ENCODE measurements around the gene CFLAR. TPM values are rescaled to one million over a fixed set of nuclear protein-coding genes. Genes with fewer than 3 reads are reported as not detected.

CFLAR gene
- total RNA-seq, 4 donors from 2014 or later: 145 to 346 (median 176) TPM

DNA sequence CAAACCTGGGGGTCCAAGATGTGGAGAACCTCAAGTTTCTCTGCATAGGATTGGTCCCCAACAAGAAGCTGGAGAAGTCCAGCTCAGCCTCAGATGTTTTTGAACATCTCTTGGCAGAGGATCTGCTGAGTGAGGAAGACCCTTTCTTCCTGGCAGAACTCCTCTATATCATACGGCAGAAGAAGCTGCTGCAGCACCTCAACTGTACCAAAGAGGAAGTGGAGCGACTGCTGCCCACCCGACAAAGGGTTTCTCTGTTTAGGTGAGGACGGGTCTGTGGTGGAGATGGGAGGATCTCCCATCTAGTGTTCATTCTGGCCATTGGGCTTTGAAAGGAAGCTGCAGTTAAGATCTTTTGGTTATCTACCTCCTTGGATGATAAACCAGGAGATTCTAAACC lies 69.9 kb downstream of the CFLAR start:
- H3K27me3 ChIP-seq: no peaks in the 10 kb centered on the region
- peaks cover 0 to 6% (median 0%) of the 10 kb centered on the region in 3 donors for H3K4me1 ChIP-seq
- 60 to 81% methylated on average over 1 to 3 of the region's 4 CpGs for WGBS, 2 donors (ENCODE audit: low coverage in 1 of 2)
- no peak overlapping the region for H3K4me3 ChIP-seq
- H3K36me3 ChIP-seq: no peaks in the 10 kb centered on the region
- TF ChIP-seq EP300 (IDR thresholded peaks at IDR 0.05) (no peak), POLR2AphosphoS5 (IDR thresholded peaks at IDR 0.05) (no peak), POLR2A (IDR thresholded peaks at IDR 0.05) (no peak)
- TF ChIP-seq, protein P1, sequence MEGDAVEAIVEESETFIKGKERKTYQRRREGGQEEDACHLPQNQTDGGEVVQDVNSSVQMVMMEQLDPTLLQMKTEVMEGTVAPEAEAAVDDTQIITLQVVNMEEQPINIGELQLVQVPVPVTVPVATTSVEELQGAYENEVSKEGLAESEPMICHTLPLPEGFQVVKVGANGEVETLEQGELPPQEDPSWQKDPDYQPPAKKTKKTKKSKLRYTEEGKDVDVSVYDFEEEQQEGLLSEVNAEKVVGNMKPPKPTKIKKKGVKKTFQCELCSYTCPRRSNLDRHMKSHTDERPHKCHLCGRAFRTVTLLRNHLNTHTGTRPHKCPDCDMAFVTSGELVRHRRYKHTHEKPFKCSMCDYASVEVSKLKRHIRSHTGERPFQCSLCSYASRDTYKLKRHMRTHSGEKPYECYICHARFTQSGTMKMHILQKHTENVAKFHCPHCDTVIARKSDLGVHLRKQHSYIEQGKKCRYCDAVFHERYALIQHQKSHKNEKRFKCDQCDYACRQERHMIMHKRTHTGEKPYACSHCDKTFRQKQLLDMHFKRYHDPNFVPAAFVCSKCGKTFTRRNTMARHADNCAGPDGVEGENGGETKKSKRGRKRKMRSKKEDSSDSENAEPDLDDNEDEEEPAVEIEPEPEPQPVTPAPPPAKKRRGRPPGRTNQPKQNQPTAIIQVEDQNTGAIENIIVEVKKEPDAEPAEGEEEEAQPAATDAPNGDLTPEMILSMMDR (IDR thresholded peaks at IDR 0.05): no peak
- no peak for ATAC-seq
- H3K9me3 ChIP-seq: no peaks in the 10 kb centered on the region
- no peak overlapping the region for H3K27ac ChIP-seq

DNA sequence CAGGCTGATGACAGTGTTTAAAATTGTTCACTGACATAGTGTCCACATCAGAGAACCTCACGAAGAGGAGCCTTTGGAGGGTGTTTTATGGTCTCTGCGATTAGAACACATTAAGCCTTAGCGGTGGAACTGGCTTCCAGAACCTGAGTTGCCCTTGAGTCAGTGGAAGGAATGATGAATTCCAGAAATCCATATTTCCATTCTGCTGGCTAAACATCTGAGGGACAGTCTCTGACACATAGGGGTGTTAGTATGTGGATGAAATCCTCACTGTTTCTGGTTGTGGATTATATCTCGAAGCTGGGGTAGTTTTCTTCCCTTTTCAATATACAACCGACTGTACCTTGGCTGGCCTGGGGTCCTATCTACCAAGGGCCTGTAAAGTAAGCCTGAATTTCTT lies 71.0 kb downstream of the CFLAR start:
- Histone ChIP-seq H3K9me3 (no peaks in the 10 kb centered on the region), H3K4me1 (peaks cover 0 to 6% (median 0%) of the 10 kb centered on the region in 3 donors), H3K27ac (no peak overlapping the region), H3K4me3 (no peak overlapping the region), H3K27me3 (no peaks in the 10 kb centered on the region), H3K36me3 (no peaks in the 10 kb centered on the region)
- WGBS, 2 donors (ENCODE audit: low coverage in 1 of 2): 55 to 71% methylated on average over 4 to 5 of the region's 5 CpGs
- no peak for TF ChIP-seq EP300 (IDR thresholded peaks at IDR 0.05)
- no peak for TF ChIP-seq POLR2A (IDR thresholded peaks at IDR 0.05)
- TF ChIP-seq, protein P1 (IDR thresholded peaks at IDR 0.05): no peak
- TF ChIP-seq POLR2AphosphoS5 (IDR thresholded peaks at IDR 0.05): no peak
- ATAC-seq: no peak

DNA sequence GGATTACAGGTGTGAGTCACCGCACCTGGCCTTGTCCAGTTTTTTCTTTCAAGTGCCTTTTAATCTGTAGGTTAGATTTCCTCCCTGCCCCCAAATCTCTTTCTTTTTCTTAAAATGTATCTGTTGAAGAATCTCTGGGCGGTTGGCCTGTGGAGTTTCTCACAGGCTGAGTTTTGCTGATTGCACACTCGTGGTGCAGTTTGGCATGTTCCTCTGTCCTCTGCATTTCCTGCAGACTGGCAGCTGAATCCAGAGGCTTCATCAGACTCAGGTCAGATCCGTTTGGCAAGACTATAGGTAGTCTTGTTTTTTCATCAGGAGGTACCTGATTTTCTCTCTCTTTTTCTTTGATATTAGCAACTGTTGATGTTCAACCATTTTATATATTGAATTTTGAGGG lies 72.5 kb downstream of the CFLAR start:
- no peaks in the 10 kb centered on the region for H3K36me3 ChIP-seq
- no peaks in the 10 kb centered on the region for H3K9me3 ChIP-seq
- H3K4me1 ChIP-seq: no peaks in the 10 kb centered on the region
- no peaks in the 10 kb centered on the region for H3K27me3 ChIP-seq
- WGBS, 2 donors (ENCODE audit: low coverage in 1 of 2): 88 to 92% methylated on average over 4 of the region's 4 CpGs
- TF ChIP-seq, protein P1 (IDR thresholded peaks at IDR 0.05): no peak
- TF ChIP-seq EP300 (IDR thresholded peaks at IDR 0.05) (no peak), POLR2AphosphoS5 (IDR thresholded peaks at IDR 0.05) (no peak), POLR2A (IDR thresholded peaks at IDR 0.05) (no peak)
- H3K27ac ChIP-seq: no peak overlapping the region
- ATAC-seq: no peak
- no peak overlapping the region for H3K4me3 ChIP-seq

DNA sequence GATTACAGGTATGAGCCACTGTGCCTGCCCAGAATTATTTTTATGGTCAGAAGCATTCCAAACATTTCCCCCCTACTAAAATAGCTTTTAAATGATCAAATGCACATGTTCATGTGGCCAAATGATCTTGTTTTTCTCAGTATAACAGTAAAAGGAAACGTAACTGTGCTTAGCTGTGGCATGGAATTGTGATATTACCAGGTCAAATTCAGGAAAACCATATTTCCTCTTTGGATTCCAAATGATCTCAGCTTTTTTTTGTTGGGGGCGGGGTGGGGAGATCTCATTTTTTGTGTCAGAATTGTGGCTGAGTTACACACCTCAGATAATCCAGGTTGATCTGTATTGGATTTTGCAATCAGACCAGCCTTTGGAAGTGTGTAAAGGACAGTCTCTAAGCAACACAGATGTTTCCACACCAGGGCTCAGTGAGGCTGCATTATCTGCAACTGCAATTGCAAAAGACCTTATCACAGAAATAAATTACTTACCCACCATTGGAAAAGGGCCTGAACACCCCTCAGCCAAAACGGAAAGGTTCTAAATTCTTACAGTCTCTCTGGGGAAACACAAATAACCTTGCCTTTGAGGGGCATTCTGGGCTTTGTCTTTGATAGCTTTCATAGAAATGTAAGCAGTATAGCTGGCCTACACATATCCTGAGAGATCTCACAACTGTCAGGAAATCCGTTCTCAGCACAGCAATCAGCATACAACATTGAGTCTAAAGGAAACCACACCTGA lies 75.3 kb downstream of the CFLAR start:
- WGBS, 2 donors (ENCODE audit: low coverage in 1 of 2): 34 to 59% methylated on average over 2 to 4 of the region's 4 CpGs
- H3K27me3 ChIP-seq: no peaks in the 10 kb centered on the region
- no peak overlapping the region for H3K4me3 ChIP-seq
- no peak for TF ChIP-seq POLR2AphosphoS5 (IDR thresholded peaks at IDR 0.05)
- TF ChIP-seq EP300 (IDR thresholded peaks at IDR 0.05): no peak
- no peak for TF ChIP-seq POLR2A (IDR thresholded peaks at IDR 0.05)
- TF ChIP-seq, protein P1 (IDR thresholded peaks at IDR 0.05): no peak
- no peaks in the 10 kb centered on the region for H3K4me1 ChIP-seq
- peak; percentile 82 for ATAC-seq
- peak overlapping the region in 1 of 4 donors; percentile 15 for H3K27ac ChIP-seq
- no peaks in the 10 kb centered on the region for H3K9me3 ChIP-seq
- H3K36me3 ChIP-seq: no peaks in the 10 kb centered on the region

DNA sequence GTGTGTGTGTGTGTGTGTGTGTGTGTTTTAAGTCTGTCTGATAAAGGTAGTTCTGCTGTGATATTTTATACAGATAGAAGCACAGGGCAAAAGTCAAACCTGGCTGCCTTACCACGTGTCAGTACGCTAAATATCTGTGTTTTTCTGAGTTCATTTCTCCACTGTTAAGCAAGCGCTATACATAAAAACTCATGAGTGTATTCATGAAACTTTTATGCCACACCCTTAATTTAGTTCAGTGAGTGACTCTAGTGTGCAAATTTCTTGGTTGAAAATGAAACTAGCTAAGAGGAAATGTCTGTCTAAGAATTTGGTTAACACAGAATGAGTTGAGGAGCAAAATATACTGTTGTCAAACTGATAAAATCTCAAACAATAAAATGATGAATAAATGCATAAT lies 78.1 kb downstream of the CFLAR start:
- 60 to 76% methylated on average over 3 of the region's 3 CpGs for WGBS, 2 donors (ENCODE audit: low coverage in 1 of 2)
- H3K4me1 ChIP-seq: no peaks in the 10 kb centered on the region
- no peaks in the 10 kb centered on the region for H3K36me3 ChIP-seq
- H3K27me3 ChIP-seq: no peaks in the 10 kb centered on the region
- no peaks in the 10 kb centered on the region for H3K9me3 ChIP-seq
- H3K4me3 ChIP-seq: no peak overlapping the region
- no peak for ATAC-seq
- H3K27ac ChIP-seq: no peak overlapping the region
- TF ChIP-seq EP300 (IDR thresholded peaks at IDR 0.05): no peak
- no peak for TF ChIP-seq POLR2AphosphoS5 (IDR thresholded peaks at IDR 0.05)
- TF ChIP-seq, protein P1 (IDR thresholded peaks at IDR 0.05): no peak
- no peak for TF ChIP-seq POLR2A (IDR thresholded peaks at IDR 0.05)
